HG03575 (cell line): Measurements from ENCODE around the gene PTPRT.

Source experiments
- ATAC-seq: cut with Tn5 transposase; IDR thresholded peaks from one replicate; pipeline ENCODE4 v1.9.1; 2021; ENCODE audit not compliant: unreplicated experiment, insufficient number of reproducible peaks, low FRiP score; ENCODE audit errors: extremely low read depth

Gene PTPRT

GRCh38 chr20:42565235-42565995 lies 624.3 kb downstream of the PTPRT start:
- ATAC-seq: no peak

- no peak for ATAC-seq
Measured at GRCh38 chr20:42559665-42560064, 630.0 kb downstream of the PTPRT start.

GRCh38 chr20:42556575-42556974 lies 633.1 kb downstream of the PTPRT start:
- no peak for ATAC-seq

GRCh38 chr20:42553374-42553773 lies 636.3 kb downstream of the PTPRT start:
- no peak for ATAC-seq

GRCh38 chr20:42549496-42549895 lies 640.2 kb downstream of the PTPRT start:
- ATAC-seq: no peak

- no peak for ATAC-seq
Measured at GRCh38 chr20:42544926-42545325, 644.8 kb downstream of the PTPRT start.

GRCh38 chr20:42532831-42533230 lies 656.9 kb downstream of the PTPRT start:
- ATAC-seq: no peak

- ATAC-seq: no peak
Measured at GRCh38 chr20:42531508-42531961, 658.2 kb downstream of the PTPRT start.

- no peak for ATAC-seq
Measured at GRCh38 chr20:42530855-42531448, 658.8 kb downstream of the PTPRT start.

GRCh38 chr20:42530191-42530590 lies 659.5 kb downstream of the PTPRT start:
- ATAC-seq: no peak

- ATAC-seq: no peak
Measured at GRCh38 chr20:42524058-42524457, 665.6 kb downstream of the PTPRT start.

GRCh38 chr20:42516692-42517091 lies 673.0 kb downstream of the PTPRT start:
- no peak for ATAC-seq

GRCh38 chr20:42510686-42511085 lies 679.0 kb downstream of the PTPRT start:
- no peak for ATAC-seq

GRCh38 chr20:42507874-42508273 lies 681.8 kb downstream of the PTPRT start:
- ATAC-seq: no peak

- no peak for ATAC-seq
Measured at GRCh38 chr20:42506397-42506796, 683.3 kb downstream of the PTPRT start.

- no peak for ATAC-seq
Measured at GRCh38 chr20:42502591-42502990, 687.1 kb downstream of the PTPRT start.

- no peak for ATAC-seq
Measured at GRCh38 chr20:42496595-42496994, 693.1 kb downstream of the PTPRT start.

- ATAC-seq: no peak
Measured at GRCh38 chr20:42494290-42494689, 695.4 kb downstream of the PTPRT start.

GRCh38 chr20:42493001-42493400 lies 696.7 kb downstream of the PTPRT start:
- no peak for ATAC-seq

GRCh38 chr20:42492290-42492689 lies 697.4 kb downstream of the PTPRT start:
- ATAC-seq: no peak

- no peak for ATAC-seq
Measured at GRCh38 chr20:42485556-42485955, 704.1 kb downstream of the PTPRT start.
